Osteocyte (in vitro differentiated cells): ENCODE data around the gene NBEA. TPM values are rescaled to one million over a fixed set of nuclear protein-coding genes. Genes with fewer than 3 reads are reported as not detected.

ENCODE experiments used
- DNase-seq: peaks from one replicate; pipeline ENCODE4 v3.0.0; 2021; ENCODE audit warnings: mixed read lengths; ENCODE audit not compliant: unreplicated experiment; ENCODE audit errors: extremely low spot score
- H3K27ac Mint-ChIP-seq: one replicate; pipeline ENCODE4 v1.8.0; 2021; ENCODE audit warnings: mild to moderate bottlenecking, mixed read lengths; ENCODE audit not compliant: unreplicated experiment
- H3K27me3 Mint-ChIP-seq: one replicate; pipeline ENCODE4 v1.8.0; 2021; ENCODE audit warnings: mixed read lengths; ENCODE audit not compliant: unreplicated experiment
- H3K36me3 Mint-ChIP-seq: one replicate; pipeline ENCODE4 v1.8.0; 2021; ENCODE audit warnings: mixed read lengths; ENCODE audit not compliant: unreplicated experiment
- H3K4me1 Mint-ChIP-seq: one replicate; pipeline ENCODE4 v1.8.0; 2021; ENCODE audit warnings: mixed read lengths; ENCODE audit not compliant: unreplicated experiment
- H3K4me3 Mint-ChIP-seq: one replicate; pipeline ENCODE4 v1.8.0; 2021; ENCODE audit warnings: mild to moderate bottlenecking, moderate library complexity, mixed read lengths; ENCODE audit not compliant: unreplicated experiment
- H3K9me3 Mint-ChIP-seq: one replicate; pipeline ENCODE4 v1.8.0; 2021; ENCODE audit warnings: mixed read lengths; ENCODE audit not compliant: unreplicated experiment
- CTCF ChIP-seq: fragments of 200-600 bp; sonication (generic); IDR thresholded peaks from 2 replicates; pipeline ENCODE4 v1.5.0; 2021; ENCODE audit warnings: antibody characterized with exemption, mild to moderate bottlenecking, moderate library complexity
- total RNA-seq: library from RNA; stranded (reverse); gene quantifications from 2 replicates; pipeline ENCODE4 v1.2.1, GENCODE V29; 2021

Gene NBEA
- total RNA-seq, 1 donor from 2014 or later, result 10.9 TPM

DNA sequence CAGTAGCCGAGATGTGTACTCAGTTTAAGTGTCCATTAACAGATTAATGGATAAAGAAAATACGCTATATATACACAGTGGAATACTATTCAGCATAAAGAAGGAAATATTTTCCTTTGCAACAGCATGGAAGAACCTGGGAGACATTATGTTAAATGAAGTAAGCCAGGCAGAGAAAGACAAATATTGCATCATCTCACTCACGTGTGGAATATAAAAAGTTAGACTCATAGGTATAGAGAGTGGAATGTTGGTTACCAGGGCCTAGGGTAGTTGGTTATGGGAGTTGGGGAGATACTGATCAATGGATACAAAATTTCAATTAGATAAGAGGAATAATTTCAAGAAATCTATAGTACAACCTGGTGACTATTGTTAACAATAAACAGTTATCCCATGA is 324.3 kb downstream of the NBEA start:
- no peak for TF ChIP-seq CTCF
- Mint-ChIP-seq H3K4me1 (no peaks in the 10 kb centered on the region), H3K27ac (no peak overlapping the region), H3K27me3 (no peaks in the 10 kb centered on the region), H3K4me3 (no peak overlapping the region), H3K9me3 (peaks cover 24% of the 10 kb centered on the region), H3K36me3 (peaks cover 9% of the 10 kb centered on the region)
- DNase-seq, result no peak

DNA sequence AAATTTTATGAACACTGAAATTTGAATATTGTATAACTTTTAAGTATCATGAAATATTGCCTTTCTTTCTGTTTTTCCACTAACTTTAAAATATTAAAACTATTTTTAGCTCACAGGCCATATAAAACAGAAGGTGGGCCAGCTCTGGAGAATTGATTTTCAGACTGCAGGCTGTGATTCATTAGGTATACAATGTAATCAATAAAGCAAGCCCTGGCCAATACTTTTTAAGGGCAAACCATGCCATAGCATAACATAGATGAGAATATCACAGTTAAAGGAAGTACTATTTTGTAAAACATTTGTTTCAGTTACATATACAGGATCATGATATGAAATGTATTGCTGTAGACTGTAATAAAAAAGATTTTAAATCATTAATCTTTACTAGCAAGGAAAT is 336.8 kb downstream of the NBEA start:
- DNase-seq, result no peak
- H3K4me1 Mint-ChIP-seq, result no peaks in the 10 kb centered on the region
- TF ChIP-seq CTCF, result no peak
- H3K4me3 Mint-ChIP-seq, result no peak overlapping the region
- H3K27me3 Mint-ChIP-seq, result no peaks in the 10 kb centered on the region
- H3K36me3 Mint-ChIP-seq, result no peaks in the 10 kb centered on the region
- no peak overlapping the region for H3K27ac Mint-ChIP-seq
- no peaks in the 10 kb centered on the region for H3K9me3 Mint-ChIP-seq

DNA sequence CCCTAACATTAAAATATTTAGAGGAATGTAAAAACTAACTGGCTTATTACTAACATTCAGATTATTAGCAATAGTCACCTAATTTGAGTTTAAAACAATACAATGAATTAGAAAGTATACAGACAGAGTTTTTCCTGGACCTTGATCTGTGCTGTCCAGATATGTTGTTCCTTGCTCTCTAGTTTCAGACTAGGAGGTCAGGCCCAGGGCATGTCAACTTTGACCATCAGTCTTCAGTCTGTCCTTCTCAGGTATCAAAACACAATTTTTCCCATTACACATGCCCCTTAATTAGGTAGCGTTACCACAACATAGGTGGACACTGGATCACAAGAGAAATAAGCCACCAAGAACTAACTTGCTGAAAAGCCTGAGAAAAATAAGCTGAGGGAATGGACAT is 337.4 kb downstream of the NBEA start:
- H3K9me3 Mint-ChIP-seq, result no peaks in the 10 kb centered on the region
- H3K4me1 Mint-ChIP-seq, result no peaks in the 10 kb centered on the region
- no peak for TF ChIP-seq CTCF
- H3K36me3 Mint-ChIP-seq, result no peaks in the 10 kb centered on the region
- no peak overlapping the region for H3K27ac Mint-ChIP-seq
- DNase-seq, result no peak
- H3K27me3 Mint-ChIP-seq, result no peaks in the 10 kb centered on the region
- H3K4me3 Mint-ChIP-seq, result no peak overlapping the region

GRCh38 chr13:35283856-35284255 is 341.8 kb downstream of the NBEA start:
- Mint-ChIP-seq H3K36me3 (no peaks in the 10 kb centered on the region), H3K4me3 (no peak overlapping the region), H3K4me1 (no peaks in the 10 kb centered on the region), H3K27me3 (no peaks in the 10 kb centered on the region), H3K27ac (no peak overlapping the region), H3K9me3 (no peaks in the 10 kb centered on the region)
- no peak for TF ChIP-seq CTCF
- no peak for DNase-seq

GRCh38 chr13:35285677-35286076 is 343.6 kb downstream of the NBEA start:
- Mint-ChIP-seq H3K27me3 (no peaks in the 10 kb centered on the region), H3K27ac (no peak overlapping the region), H3K4me1 (no peaks in the 10 kb centered on the region), H3K4me3 (no peak overlapping the region), H3K36me3 (no peaks in the 10 kb centered on the region), H3K9me3 (no peaks in the 10 kb centered on the region)
- no peak for TF ChIP-seq CTCF
- no peak for DNase-seq
